GM18861 (cell line): ENCODE measurements around the gene JADE3.
A peak's percentile ranks its signal among the peaks of the same experiment; 100 is the strongest.
"Not testable (repeated sequence)": the region's sequence is repeated elsewhere in the genome, so short reads cannot be mapped to it uniquely, and the experiment has no call there.

Source experiments
- ATAC-seq: cut with Tn5 transposase; IDR thresholded peaks from one replicate; pipeline ENCODE4 v1.9.1; 2021; ENCODE audit not compliant: unreplicated experiment

JADE3 gene

GRCh38 chrX:46929439-46930261 lies 17.4 kb downstream of the JADE3 start:
- ATAC-seq = no peak

DNA sequence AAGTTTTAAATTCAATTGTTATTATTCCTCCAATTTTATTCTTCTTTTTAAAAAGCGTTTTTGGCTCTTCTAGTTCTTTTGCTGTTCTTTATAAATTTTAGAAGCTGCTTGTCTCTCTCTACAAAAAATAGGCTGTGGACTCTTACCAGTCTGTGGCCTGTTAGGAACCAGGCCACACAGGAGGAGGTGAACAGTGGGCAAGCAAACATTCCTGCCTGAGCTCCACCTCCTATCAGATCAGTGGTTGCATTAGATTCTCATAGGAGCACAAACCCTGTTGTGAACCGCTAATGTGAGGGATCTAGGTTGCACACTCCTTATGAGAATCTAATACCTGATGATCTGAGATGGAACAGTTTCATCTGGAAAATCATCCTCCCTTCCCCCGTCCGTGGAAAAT lies 23.1 kb downstream of the JADE3 start:
- no peak for ATAC-seq

GRCh38 chrX:46938589-46938988 lies 26.4 kb downstream of the JADE3 start:
- no peak for ATAC-seq

DNA sequence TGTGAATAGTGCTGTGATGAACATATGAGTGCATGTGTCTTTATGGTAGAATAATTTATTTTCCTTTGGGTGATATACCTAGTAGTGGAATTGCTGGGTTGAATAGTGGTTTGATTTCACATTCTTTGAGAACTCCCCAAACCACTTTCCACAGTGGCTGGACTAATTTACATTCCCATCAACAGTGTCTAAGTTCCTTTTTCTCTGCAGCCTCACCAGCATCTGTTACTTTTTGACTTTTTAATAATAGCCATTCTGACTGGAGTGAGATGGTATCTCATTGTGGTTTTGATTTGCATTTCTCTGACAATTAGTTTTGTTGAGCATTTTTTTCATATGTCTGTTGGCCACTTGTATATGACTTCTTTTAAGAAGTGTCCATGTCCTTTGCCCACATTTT lies 29.1 kb downstream of the JADE3 start:
- ATAC-seq = no peak

DNA sequence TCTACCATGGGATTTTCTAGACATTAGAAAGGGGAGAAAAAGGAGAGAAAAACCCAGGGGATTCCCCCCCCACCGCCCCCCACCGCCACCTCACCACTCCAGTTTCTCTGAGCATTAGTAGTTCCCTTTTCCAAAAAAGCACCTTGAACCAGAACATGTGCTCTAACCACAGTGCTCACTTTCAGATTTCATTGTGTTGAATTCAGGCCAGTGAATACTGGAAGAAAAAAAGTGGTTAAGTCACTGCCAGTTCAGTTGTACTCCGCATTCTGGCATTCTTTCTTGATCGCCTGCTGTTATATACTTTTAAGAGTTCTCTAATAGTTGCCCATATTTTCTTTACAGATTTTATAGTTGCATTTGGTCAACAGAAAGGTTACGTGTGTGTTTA lies 40.9 kb downstream of the JADE3 start:
- no peak for ATAC-seq

DNA sequence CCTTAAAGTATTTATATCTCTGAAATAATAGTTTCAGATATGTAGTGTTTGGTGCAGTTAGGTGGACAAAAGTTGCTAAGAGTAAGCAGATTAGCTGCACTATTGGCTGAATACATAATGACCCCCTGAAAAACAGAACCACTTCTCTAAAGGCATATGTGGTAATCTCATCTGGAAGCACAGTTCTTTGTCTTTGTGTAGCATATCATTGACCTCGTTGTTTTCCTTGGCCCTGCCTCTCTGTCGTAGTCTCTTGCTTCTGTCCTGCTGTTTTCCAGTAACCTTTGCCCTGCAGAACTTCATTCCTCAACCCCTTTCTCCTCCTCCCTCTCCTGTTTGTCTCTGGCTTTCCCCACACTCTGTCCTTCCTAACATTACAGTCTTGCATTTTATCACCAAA lies 41.4 kb downstream of the JADE3 start:
- no peak for ATAC-seq

DNA sequence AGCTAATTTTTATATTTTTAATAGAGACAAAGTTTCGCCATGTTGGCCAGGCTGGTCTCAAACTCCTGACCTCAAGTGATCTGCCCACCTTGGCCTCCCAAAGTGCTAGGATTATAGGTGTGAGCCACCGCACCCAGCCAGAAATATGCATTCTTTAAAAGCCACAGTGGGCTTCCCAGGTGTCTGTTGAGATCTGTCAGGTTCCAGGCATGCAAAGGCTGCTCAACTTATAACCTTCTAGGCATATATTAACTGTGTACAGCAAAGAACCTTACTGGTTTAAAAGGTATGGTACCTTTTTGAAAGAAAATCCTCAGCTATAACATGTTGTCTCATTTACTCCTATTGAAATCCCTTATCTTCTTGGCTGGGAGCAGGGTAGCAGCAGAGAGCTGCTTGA lies 42.5 kb downstream of the JADE3 start:
- ATAC-seq = no peak

- ATAC-seq = not testable (repeated sequence)
These were observed 44.4 kb downstream of the JADE3 start for GRCh38 chrX:46956589-46956988.

DNA sequence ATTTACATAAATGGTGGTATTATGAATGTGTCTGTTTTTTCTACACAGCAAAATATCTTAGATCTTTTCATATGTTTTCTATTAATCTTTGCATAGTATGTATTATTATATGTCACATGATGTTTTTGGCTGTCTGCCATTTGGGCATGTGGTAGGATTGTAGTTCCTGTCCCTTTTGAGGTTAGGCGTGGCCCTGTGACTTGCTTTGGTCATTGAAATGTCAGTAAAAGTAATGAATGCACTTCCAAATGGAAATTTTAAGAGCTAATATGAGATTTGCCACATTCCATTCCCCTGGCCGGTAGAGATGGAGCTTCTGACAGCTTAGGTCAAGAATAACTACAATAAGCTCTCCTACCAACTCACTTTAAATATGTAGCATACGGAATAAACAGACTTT lies 45.1 kb downstream of the JADE3 start:
- ATAC-seq = no peak

DNA sequence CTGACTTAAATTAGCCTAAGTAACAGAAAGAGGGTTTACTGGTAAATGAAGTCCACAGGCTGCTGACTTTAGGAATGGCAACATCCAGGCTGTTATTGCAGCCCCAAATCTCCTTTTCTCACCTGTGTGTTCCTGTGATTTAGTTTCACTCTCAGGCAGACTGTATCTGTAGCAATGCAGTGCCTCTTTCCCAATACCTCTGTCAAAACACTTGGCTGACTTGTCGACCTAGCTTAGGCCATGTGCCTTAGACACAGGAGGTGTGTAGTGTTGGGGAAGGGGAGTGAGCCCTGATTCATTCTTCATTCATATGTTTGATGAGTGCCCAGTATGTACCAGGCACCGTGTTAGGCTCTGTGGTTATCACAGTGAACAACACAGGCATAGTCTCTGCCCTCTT lies 46.9 kb downstream of the JADE3 start:
- ATAC-seq = no peak

GRCh38 chrX:46959985-46960700 lies 47.9 kb downstream of the JADE3 start:
- no peak for ATAC-seq

DNA sequence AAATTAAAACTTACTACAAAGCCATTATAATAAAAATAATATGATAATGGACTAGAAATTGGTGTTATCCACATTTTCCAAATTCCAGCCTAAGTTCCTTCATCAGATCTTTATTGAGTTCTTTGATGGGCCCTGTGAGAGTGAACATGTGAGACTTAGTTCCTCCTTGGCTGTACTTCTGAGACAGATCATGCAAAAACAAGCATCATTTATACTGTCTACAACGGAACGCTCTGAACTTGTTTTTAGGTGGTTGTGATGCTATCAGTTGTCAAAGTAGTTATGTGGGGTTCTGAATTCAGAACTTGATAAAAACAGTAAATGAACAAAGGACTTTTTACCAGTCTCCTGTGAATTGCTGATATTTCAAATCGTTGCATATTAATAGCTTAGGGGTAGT lies 48.9 kb downstream of the JADE3 start:
- no peak for ATAC-seq

DNA sequence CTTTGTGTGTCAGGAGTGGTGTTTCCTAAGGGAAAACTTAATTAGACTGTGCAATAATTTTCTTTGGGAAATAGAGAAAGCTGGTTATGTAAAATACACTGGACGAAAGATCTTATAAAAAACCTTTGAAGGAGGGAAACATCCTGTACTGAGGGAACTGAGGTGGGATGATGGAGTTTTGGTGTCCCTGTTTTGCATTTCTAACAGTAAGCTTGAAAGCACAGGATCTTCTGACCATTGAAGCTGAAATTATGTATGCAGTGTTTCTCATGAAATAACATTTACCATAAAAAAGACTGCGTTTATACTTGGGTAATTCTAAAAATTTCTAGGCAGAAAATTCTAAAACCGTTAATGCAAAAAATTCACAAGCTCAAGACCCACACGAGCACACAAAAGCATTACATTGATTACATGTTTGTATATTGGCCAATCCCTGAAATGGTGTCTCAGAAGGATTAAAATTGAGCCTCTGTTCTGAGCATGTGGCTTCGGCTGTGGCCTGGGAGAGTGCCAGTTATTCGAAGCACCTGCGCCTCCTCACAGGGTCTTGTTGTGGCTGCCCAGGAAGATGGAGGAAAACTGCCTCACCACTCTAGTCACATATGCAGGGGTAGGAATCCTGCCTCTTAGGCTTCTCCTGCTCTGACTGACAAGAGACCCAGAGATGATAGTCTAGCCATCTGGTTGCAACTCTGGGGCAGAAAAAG lies 49.5 kb downstream of the JADE3 start:
- no peak for ATAC-seq

DNA sequence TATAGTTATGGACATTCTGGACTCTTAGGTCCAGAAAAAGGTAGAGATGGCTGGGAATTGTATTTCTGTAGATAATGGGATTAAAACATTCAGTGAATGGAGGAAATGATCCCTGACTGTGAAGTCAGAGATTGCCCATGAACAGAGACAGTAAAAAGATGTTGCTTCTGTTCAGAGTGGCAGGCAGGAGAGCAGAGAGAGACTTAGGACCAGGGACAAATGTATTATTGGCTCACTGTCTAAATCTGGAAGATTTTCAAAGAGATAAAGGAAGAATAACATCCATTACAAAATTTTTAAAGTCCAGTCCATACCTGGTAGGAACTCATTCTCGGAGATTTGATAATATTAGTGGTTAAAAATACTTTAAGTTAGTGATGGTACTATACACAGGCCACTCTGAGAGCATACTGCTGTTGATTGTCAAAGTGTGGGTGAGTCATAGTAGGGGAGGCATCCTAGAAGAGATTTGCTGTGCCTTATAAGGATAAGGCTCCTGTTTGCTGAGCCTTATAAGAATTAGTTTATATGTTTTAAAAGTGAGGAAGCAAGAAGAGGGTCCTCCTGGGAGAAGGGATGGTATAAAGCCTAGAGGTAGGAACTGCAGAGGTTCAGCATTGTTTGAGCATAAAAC lies 53.0 kb downstream of the JADE3 start:
- no peak for ATAC-seq

DNA sequence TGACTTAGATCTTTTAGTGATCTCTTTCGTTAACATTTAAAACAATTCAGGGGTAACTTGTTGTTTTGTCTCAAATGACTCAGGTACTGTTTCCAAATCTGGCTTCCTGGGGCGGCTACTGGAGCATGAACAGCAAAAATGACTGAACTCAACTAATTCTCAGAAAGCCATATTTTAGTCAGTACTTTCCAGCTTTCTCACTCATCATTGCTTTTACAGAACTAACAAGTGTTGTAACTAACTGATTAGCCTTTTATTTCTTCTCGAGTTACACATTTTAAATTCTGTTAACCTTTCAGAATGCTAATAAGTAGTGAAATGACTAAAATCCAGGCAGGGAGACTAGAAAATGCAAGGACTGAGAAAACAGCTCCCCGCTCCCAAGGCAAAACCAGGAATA lies 55.3 kb downstream of the JADE3 start:
- peak; percentile 66 for ATAC-seq

DNA sequence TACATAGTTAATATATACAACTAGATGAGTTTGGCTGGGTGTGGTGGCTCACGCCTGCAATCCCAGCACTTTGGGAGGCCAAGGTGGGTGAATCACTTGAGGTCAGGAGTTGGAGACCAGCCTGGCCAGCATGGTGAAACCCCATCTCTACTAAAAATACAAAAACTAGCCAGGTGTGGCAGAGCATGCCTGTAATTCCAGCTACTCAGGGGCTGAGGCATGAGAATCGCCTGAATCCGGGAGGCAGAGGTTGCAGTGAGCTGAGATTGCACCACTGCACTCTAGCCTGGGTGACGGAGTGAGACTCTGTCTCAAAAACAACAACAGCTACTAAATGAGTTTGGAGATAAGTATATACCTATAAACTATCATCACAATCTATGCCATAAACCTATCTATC lies 64.8 kb downstream of the JADE3 start:
- not testable (repeated sequence) for ATAC-seq

GRCh38 chrX:46978341-46979291 lies 66.4 kb downstream of the JADE3 start:
- ATAC-seq = peak; percentile 57

DNA sequence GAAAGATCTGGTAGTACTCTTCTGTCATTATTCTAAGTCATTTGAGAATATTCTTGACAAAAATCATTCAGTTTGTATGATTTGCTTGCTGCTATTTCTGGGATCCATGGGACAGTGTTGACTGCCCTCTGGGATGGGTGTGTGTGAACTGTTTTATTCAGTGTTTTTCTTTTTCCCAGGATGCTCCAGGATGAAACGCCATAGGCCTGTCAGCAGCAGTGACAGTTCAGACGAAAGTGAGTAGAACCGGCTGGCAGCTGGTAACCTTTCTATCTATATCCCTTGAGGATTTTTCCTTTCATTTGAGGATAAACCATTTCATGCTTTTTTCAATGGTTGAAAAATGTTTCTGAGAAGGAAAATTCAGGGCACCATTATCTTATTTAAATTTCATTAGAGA lies 72.5 kb downstream of the JADE3 start:
- no peak for ATAC-seq

GRCh38 chrX:46989548-46989947 lies 77.3 kb downstream of the JADE3 start:
- no peak for ATAC-seq

DNA sequence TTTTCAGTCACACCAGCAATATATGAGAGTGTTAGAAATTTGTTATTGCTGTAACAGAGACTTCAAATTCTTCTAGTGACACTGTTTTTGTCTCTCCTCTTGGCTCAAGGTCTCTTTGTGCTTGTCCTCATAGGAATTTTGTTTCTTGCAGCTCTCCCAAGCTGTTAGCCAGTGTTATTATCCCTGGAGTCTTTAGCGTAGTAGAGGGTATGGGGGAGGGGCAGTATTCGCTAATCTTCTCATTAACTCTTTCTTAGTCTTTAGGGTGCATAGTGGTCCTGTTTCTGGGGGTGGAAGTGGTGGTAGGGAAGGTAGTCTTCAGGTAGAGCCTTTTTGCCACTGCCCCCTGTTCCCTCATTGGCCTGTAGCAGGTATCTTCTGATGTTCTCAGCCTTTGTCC lies 79.4 kb downstream of the JADE3 start:
- no peak for ATAC-seq
